WTC11 (cell line): Measurements from ENCODE around the gene MICAL2. TPM values are rescaled to one million over a fixed set of nuclear protein-coding genes. Genes with fewer than 3 reads are reported as not detected.

ENCODE experiments used
- ATAC-seq: fragments of 200-7000 bp; cut with Tn5 transposase; 2 replicates; pipeline ENCODE4 v1.10.0; 2021; ENCODE audit warnings: mild to moderate bottlenecking, moderate library complexity
- CTCF ChIA-PET: fragments of 300-600 bp; sonication (Branson Sonifier 250); formaldehyde crosslinking; loops from one replicate; lab custom pipeline; 2021; ENCODE audit warnings: antibody characterized with exemption; lab: Charles Lee
- POLR2A ChIA-PET: fragments of 350-600 bp; sonication (Branson Sonifier 250); formaldehyde crosslinking; loops from one replicate; lab custom pipeline; 2021; ENCODE audit warnings: antibody characterized with exemption; lab: Charles Lee
- DNase-seq: peaks from one replicate; pipeline ENCODE4 v3.0.0; 2021; ENCODE audit warnings: low spot score
- H3K27ac Mint-ChIP-seq: 2 replicates; pipeline ENCODE4 v1.8.0; 2021; ENCODE audit warnings: mixed read lengths
- H3K27me3 Mint-ChIP-seq: 2 replicates; pipeline ENCODE4 v1.8.0; 2021; ENCODE audit warnings: low read depth, mild to moderate bottlenecking, moderate library complexity, mixed read lengths
- H3K36me3 Mint-ChIP-seq: 2 replicates; pipeline ENCODE4 v1.8.0; 2021; ENCODE audit warnings: mixed read lengths
- H3K4me1 Mint-ChIP-seq: 2 replicates; pipeline ENCODE4 v1.8.0; 2022; ENCODE audit warnings: mixed read lengths
- H3K4me3 Mint-ChIP-seq: 2 replicates; pipeline ENCODE4 v1.8.0; 2021; ENCODE audit warnings: mild to moderate bottlenecking, moderate library complexity, mixed read lengths
- H3K9me3 Mint-ChIP-seq: 2 replicates; pipeline ENCODE4 v1.8.0; 2021; ENCODE audit warnings: mixed read lengths
- ATF1 ChIP-seq: sonication (generic); formaldehyde crosslinking; IDR thresholded peaks from 2 replicates; pipeline ENCODE4 v1.8.1; 2023; ENCODE audit warnings: mild to moderate bottlenecking, moderate library complexity, missing genetic modification reagents
- ETV6 ChIP-seq: sonication (generic); formaldehyde crosslinking; IDR thresholded peaks from 2 replicates; pipeline ENCODE4 v1.8.1; 2022; ENCODE audit warnings: mild to moderate bottlenecking, missing genetic modification reagents
- IRF2 ChIP-seq: sonication (generic); formaldehyde crosslinking; IDR thresholded peaks from 2 replicates; pipeline ENCODE4 v1.8.0; 2022; ENCODE audit warnings: low read depth, missing genetic modification reagents, borderline replicate concordance
- JAZF1 ChIP-seq: fragments of 250-450 bp; sonication (Bioruptor Pico); IDR thresholded peaks from 2 replicates; pipeline ENCODE4 v1.9.0; 2021; ENCODE audit warnings: moderate library complexity, mild to moderate bottlenecking, inconsistent platforms
- KAT7 ChIP-seq: sonication (generic); formaldehyde crosslinking; IDR thresholded peaks from 2 replicates; pipeline ENCODE4 v1.8.1; 2023; ENCODE audit warnings: missing genetic modification reagents, mild to moderate bottlenecking, borderline replicate concordance
- NR1H2 ChIP-seq: sonication (generic); formaldehyde crosslinking; IDR thresholded peaks from 2 replicates; pipeline ENCODE4 v1.9.0; 2021; ENCODE audit warnings: mild to moderate bottlenecking, moderate library complexity, missing genetic modification reagents
- PRRX2 ChIP-seq: fragments of 250-450 bp; sonication (Bioruptor Pico); IDR thresholded peaks from 2 replicates; pipeline ENCODE4 v1.8.0; 2021; ENCODE audit warnings: mild to moderate bottlenecking
- RELA ChIP-seq: sonication (generic); formaldehyde crosslinking; IDR thresholded peaks from 2 replicates; pipeline ENCODE4 v1.8.1; 2022; ENCODE audit warnings: missing genetic modification reagents, mild to moderate bottlenecking, borderline replicate concordance
- SP1 ChIP-seq: sonication (generic); formaldehyde crosslinking; conservative IDR thresholded peaks from 2 replicates; pipeline ENCODE4 v1.8.1; 2022; ENCODE audit warnings: missing genetic modification reagents
- ZNF263 ChIP-seq: sonication (generic); formaldehyde crosslinking; IDR thresholded peaks from 2 replicates; pipeline ENCODE4 v1.8.1; 2022; ENCODE audit warnings: low read depth, mild to moderate bottlenecking, moderate library complexity, missing genetic modification reagents
- ZNF416 ChIP-seq: fragments of 250-450 bp; sonication (Bioruptor Pico); IDR thresholded peaks from 2 replicates; pipeline ENCODE4 v1.9.0; 2021; ENCODE audit warnings: mild to moderate bottlenecking, inconsistent platforms
- total RNA-seq: library from RNA; stranded (reverse); gene quantifications from 3 replicates; pipeline ENCODE4 v1.2.3, GENCODE V29; 2021
- TF ChIP-seq, protein P1 (sequence below): fragments of 250-450 bp; sonication (Bioruptor Pico); IDR thresholded peaks from 2 replicates; pipeline ENCODE4 v1.9.0; 2021; ENCODE audit warnings: moderate library complexity, mild to moderate bottlenecking, inconsistent platforms, borderline replicate concordance
- TF ChIP-seq, protein P2 (sequence below): sonication (generic); formaldehyde crosslinking; IDR thresholded peaks from 2 replicates; pipeline ENCODE4 v1.8.0; 2022; ENCODE audit warnings: mild to moderate bottlenecking, missing genetic modification reagents
- TF ChIP-seq, protein P3 (sequence below): sonication (generic); formaldehyde crosslinking; IDR thresholded peaks from 2 replicates; pipeline ENCODE4 v1.8.0; 2022; ENCODE audit warnings: mild to moderate bottlenecking, missing genetic modification reagents
- TF ChIP-seq, protein P4 (sequence below): sonication (generic); formaldehyde crosslinking; conservative IDR thresholded peaks from 2 replicates; pipeline ENCODE4 v1.8.1; 2023; ENCODE audit warnings: mild to moderate bottlenecking, low read depth, missing genetic modification reagents, moderate library complexity
- TF ChIP-seq, protein P5 (sequence below): sonication (generic); formaldehyde crosslinking; IDR thresholded peaks from 2 replicates; pipeline ENCODE4 v1.8.1; 2022; ENCODE audit warnings: mild to moderate bottlenecking, missing genetic modification reagents, moderate library complexity, borderline replicate concordance
- TF ChIP-seq, protein P6 (sequence below): sonication (generic); formaldehyde crosslinking; IDR thresholded peaks from 2 replicates; pipeline ENCODE4 v1.8.1; 2023; ENCODE audit warnings: mild to moderate bottlenecking, moderate library complexity, missing genetic modification reagents
- TF ChIP-seq, protein P7 (sequence below): sonication (generic); formaldehyde crosslinking; IDR thresholded peaks from 2 replicates; pipeline ENCODE4 v1.8.1; 2023; ENCODE audit warnings: mild to moderate bottlenecking, missing genetic modification reagents, moderate library complexity
- TF ChIP-seq, protein P8 (sequence below): fragments of 250-450 bp; sonication (Bioruptor Pico); IDR thresholded peaks from 2 replicates; pipeline ENCODE4 v1.8.0; 2021; ENCODE audit warnings: mild to moderate bottlenecking
- TF ChIP-seq, protein P9 (sequence below): sonication (generic); formaldehyde crosslinking; IDR thresholded peaks from 2 replicates; pipeline ENCODE4 v1.8.0; 2022; ENCODE audit warnings: missing genetic modification reagents

MICAL2 gene
- total RNA-seq, 1 experiment from 2014 or later = 3.1 TPM

DNA sequence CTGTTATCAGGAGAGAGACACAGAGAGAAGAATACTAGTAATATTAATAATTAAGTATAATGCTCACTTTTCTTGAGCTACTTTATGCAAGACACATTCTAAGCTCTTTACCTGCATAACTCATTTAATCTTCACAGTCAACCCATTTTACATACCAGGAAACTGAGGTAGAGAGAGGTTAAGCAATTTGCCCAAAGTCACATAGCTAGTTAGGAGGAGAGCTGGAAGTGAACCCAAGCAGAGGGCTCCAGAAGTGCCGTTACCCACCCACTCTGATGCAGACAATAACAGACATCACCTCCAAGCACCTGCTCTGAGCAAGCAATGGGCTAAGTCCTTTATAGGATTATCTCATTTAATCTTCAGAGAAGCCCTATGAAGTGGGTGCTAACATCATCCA, 24.8 kb downstream of the MICAL2 start:
- H3K27ac Mint-ChIP-seq = no peak overlapping the region
- H3K4me3 Mint-ChIP-seq = no peak overlapping the region
- H3K27me3 Mint-ChIP-seq = no peaks in the 10 kb centered on the region
- no peaks in the 10 kb centered on the region for H3K9me3 Mint-ChIP-seq
- DNase-seq = no peak
- peaks cover 5% of the 10 kb centered on the region for H3K4me1 Mint-ChIP-seq
- TF ChIP-seq IRF2 (no peak), SP1 (CRISPR knock-in tag) (no peak), NR1H2 (no peak), KAT7 (CRISPR knock-in tag) (no peak), ZNF416 (CRISPR knock-in tag) (no peak)
- TF ChIP-seq, protein P1, sequence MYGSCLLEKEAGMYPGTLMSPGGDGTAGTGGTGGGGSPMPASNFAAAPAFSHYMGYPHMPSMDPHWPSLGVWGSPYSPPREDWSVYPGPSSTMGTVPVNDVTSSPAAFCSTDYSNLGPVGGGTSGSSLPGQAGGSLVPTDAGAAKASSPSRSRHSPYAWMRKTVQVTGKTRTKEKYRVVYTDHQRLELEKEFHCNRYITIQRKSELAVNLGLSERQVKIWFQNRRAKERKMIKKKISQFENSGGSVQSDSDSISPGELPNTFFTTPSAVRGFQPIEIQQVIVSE (CRISPR knock-in tag) = no peak
- TF ChIP-seq, protein P2, sequence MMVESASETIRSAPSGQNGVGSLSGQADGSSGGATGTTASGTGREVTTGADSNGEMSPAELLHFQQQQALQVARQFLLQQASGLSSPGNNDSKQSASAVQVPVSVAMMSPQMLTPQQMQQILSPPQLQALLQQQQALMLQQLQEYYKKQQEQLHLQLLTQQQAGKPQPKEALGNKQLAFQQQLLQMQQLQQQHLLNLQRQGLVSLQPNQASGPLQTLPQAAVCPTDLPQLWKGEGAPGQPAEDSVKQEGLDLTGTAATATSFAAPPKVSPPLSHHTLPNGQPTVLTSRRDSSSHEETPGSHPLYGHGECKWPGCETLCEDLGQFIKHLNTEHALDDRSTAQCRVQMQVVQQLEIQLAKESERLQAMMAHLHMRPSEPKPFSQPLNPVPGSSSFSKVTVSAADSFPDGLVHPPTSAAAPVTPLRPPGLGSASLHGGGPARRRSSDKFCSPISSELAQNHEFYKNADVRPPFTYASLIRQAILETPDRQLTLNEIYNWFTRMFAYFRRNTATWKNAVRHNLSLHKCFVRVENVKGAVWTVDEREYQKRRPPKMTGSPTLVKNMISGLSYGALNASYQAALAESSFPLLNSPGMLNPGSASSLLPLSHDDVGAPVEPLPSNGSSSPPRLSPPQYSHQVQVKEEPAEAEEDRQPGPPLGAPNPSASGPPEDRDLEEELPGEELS = no peak
- TF ChIP-seq, protein P3, sequence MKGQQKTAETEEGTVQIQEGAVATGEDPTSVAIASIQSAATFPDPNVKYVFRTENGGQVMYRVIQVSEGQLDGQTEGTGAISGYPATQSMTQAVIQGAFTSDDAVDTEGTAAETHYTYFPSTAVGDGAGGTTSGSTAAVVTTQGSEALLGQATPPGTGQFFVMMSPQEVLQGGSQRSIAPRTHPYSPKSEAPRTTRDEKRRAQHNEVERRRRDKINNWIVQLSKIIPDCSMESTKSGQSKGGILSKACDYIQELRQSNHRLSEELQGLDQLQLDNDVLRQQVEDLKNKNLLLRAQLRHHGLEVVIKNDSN (CRISPR knock-in tag) = no peak
- TF ChIP-seq, protein P4, sequence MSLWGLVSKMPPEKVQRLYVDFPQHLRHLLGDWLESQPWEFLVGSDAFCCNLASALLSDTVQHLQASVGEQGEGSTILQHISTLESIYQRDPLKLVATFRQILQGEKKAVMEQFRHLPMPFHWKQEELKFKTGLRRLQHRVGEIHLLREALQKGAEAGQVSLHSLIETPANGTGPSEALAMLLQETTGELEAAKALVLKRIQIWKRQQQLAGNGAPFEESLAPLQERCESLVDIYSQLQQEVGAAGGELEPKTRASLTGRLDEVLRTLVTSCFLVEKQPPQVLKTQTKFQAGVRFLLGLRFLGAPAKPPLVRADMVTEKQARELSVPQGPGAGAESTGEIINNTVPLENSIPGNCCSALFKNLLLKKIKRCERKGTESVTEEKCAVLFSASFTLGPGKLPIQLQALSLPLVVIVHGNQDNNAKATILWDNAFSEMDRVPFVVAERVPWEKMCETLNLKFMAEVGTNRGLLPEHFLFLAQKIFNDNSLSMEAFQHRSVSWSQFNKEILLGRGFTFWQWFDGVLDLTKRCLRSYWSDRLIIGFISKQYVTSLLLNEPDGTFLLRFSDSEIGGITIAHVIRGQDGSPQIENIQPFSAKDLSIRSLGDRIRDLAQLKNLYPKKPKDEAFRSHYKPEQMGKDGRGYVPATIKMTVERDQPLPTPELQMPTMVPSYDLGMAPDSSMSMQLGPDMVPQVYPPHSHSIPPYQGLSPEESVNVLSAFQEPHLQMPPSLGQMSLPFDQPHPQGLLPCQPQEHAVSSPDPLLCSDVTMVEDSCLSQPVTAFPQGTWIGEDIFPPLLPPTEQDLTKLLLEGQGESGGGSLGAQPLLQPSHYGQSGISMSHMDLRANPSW (CRISPR knock-in tag) = no peak
- TF ChIP-seq, protein P5, sequence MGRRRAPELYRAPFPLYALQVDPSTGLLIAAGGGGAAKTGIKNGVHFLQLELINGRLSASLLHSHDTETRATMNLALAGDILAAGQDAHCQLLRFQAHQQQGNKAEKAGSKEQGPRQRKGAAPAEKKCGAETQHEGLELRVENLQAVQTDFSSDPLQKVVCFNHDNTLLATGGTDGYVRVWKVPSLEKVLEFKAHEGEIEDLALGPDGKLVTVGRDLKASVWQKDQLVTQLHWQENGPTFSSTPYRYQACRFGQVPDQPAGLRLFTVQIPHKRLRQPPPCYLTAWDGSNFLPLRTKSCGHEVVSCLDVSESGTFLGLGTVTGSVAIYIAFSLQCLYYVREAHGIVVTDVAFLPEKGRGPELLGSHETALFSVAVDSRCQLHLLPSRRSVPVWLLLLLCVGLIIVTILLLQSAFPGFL (CRISPR knock-in tag) = no peak
- TF ChIP-seq, protein P6, sequence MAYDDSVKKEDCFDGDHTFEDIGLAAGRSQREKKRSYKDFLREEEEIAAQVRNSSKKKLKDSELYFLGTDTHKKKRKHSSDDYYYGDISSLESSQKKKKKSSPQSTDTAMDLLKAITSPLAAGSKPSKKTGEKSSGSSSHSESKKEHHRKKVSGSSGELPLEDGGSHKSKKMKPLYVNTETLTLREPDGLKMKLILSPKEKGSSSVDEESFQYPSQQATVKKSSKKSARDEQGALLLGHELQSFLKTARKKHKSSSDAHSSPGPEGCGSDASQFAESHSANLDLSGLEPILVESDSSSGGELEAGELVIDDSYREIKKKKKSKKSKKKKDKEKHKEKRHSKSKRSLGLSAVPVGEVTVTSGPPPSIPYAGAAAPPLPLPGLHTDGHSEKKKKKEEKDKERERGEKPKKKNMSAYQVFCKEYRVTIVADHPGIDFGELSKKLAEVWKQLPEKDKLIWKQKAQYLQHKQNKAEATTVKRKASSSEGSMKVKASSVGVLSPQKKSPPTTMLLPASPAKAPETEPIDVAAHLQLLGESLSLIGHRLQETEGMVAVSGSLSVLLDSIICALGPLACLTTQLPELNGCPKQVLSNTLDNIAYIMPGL (CRISPR knock-in tag) = no peak
- ChIA-PET POLR2A (no interaction called here), CTCF (no interaction called here)
- H3K36me3 Mint-ChIP-seq = no peaks in the 10 kb centered on the region
- ATAC-seq = no peak

DNA sequence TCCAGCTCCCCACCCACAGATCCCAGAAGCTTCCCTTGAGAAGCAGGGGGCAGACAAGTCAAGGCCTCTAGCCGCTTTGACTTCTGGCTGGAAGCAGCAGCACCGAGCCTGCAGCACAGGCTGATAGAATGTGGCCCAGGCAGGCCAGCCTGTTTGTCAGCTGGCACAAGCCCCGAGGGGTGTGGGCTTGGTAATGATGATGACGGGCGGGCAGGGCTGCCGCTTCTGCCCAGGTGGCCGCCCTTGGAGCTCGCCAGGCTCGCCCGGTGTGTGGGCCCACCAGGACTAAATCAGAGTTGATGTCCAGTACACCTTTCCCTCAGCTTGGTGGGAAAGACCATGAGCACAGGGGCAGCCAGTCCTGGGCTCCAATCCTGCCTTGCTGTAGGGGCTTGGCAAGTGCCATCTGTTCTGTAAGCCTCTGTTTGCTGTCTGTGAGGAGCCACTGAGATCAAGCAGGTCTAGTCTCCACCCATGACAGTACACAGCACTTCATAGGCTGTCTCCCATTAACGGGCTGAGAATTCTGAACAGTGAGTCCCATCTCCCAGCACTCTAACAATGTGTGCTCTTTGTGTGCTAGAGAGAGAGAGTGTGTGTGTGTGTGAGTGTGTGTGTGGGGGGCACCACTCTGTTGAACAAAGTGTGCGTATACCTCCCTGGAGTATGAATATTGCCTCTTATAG, 26.8 kb downstream of the MICAL2 start:
- CTCF ChIA-PET = no interaction called here
- Mint-ChIP-seq H3K4me3 (no peak overlapping the region), H3K27me3 (no peaks in the 10 kb centered on the region), H3K36me3 (no peaks in the 10 kb centered on the region), H3K27ac (no peak overlapping the region), H3K4me1 (peaks cover 5% of the 10 kb centered on the region), H3K9me3 (no peaks in the 10 kb centered on the region)
- ATAC-seq (no peak), DNase-seq (no peak)
- POLR2A ChIA-PET = no interaction called here
- TF ChIP-seq PRRX2 (CRISPR knock-in tag) = no peak
- no peak for TF ChIP-seq RELA (CRISPR knock-in tag)
- TF ChIP-seq, protein P7, sequence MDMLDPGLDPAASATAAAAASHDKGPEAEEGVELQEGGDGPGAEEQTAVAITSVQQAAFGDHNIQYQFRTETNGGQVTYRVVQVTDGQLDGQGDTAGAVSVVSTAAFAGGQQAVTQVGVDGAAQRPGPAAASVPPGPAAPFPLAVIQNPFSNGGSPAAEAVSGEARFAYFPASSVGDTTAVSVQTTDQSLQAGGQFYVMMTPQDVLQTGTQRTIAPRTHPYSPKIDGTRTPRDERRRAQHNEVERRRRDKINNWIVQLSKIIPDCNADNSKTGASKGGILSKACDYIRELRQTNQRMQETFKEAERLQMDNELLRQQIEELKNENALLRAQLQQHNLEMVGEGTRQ (CRISPR knock-in tag) = no peak
- TF ChIP-seq JAZF1 = no peak
- no peak for TF ChIP-seq ZNF263
- TF ChIP-seq, protein P8, sequence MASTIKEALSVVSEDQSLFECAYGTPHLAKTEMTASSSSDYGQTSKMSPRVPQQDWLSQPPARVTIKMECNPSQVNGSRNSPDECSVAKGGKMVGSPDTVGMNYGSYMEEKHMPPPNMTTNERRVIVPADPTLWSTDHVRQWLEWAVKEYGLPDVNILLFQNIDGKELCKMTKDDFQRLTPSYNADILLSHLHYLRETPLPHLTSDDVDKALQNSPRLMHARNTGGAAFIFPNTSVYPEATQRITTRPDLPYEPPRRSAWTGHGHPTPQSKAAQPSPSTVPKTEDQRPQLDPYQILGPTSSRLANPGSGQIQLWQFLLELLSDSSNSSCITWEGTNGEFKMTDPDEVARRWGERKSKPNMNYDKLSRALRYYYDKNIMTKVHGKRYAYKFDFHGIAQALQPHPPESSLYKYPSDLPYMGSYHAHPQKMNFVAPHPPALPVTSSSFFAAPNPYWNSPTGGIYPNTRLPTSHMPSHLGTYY (CRISPR knock-in tag) = no peak
- TF ChIP-seq ETV6 (CRISPR knock-in tag) = no peak
- TF ChIP-seq ATF1 = no peak
- TF ChIP-seq, protein P9, sequence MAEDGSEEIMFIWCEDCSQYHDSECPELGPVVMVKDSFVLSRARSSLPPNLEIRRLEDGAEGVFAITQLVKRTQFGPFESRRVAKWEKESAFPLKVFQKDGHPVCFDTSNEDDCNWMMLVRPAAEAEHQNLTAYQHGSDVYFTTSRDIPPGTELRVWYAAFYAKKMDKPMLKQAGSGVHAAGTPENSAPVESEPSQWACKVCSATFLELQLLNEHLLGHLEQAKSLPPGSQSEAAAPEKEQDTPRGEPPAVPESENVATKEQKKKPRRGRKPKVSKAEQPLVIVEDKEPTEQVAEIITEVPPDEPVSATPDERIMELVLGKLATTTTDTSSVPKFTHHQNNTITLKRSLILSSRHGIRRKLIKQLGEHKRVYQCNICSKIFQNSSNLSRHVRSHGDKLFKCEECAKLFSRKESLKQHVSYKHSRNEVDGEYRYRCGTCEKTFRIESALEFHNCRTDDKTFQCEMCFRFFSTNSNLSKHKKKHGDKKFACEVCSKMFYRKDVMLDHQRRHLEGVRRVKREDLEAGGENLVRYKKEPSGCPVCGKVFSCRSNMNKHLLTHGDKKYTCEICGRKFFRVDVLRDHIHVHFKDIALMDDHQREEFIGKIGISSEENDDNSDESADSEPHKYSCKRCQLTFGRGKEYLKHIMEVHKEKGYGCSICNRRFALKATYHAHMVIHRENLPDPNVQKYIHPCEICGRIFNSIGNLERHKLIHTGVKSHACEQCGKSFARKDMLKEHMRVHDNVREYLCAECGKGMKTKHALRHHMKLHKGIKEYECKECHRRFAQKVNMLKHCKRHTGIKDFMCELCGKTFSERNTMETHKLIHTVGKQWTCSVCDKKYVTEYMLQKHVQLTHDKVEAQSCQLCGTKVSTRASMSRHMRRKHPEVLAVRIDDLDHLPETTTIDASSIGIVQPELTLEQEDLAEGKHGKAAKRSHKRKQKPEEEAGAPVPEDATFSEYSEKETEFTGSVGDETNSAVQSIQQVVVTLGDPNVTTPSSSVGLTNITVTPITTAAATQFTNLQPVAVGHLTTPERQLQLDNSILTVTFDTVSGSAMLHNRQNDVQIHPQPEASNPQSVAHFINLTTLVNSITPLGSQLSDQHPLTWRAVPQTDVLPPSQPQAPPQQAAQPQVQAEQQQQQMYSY (CRISPR knock-in tag) = no peak
